CD4-positive, alpha-beta memory T cell (primary cell): ENCODE results near the gene WDR74. TPM values are rescaled to one million over a fixed set of nuclear protein-coding genes. Genes with fewer than 3 reads are reported as not detected.

ENCODE experiments used
- microRNA-seq: library from miRNA; unstranded; fragments of <30 nt; microRNA quantifications from one replicate; pipeline ENCODE4 v1.2.0, GENCODE V29; 2021; ENCODE audit warnings: borderline replicate concordance, borderline number of aligned reads, borderline microRNAs expressed, mixed read lengths
- polyA plus RNA-seq, 2 donors: library from polyadenylated mRNA; unstranded; fragments of 300-500 nt; fragmentation: Illumina TruSeq; gene quantifications; one replicate each; pipeline ENCODE4 v1.2.3, GENCODE V29; 2021
- total RNA-seq, 2 experiments: library from RNA; stranded (reverse); gene quantifications; one replicate each; pipeline ENCODE4 v1.2.3, GENCODE V29; 2021

The WDR74 gene
- total and polyA plus RNA-seq, 4 experiments from 2014 or later, result 33.9 to 82.2 (median 65.0) TPM

Small RNA genes lying within 50 kb of the gene (microRNA-seq; reads per million reads assigned to microRNA genes)
- gene MIR6514, result 0.96 reads per million
- gene MIR6748, result not detected

Other genes with a start within 250 kb of the WDR74 start
- gene TUT1, start 248.1 kb downstream of the WDR74 start, total RNA-seq, result 10 to 100 TPM; 37.7 to 38.1 TPM
- 10 to 100 TPM; 14.6 to 19.7 TPM for gene TUT1, start 248.1 kb downstream of the WDR74 start, polyA plus RNA-seq
- gene MTA2, start 237.7 kb downstream of the WDR74 start, total RNA-seq, result 100 to 1,000 TPM; 207 to 210 TPM
- gene MTA2, start 237.7 kb downstream of the WDR74 start, polyA plus RNA-seq, result 10 to 100 TPM; 16.6 to 36.4 TPM
- 100 to 1,000 TPM; 192 to 201 TPM for gene EML3, start 226.8 kb downstream of the WDR74 start, total RNA-seq
- 10 to 100 TPM; 18.2 to 24.8 TPM for gene EML3, start 226.8 kb downstream of the WDR74 start, polyA plus RNA-seq
- gene ROM1, start 226.3 kb downstream of the WDR74 start, total RNA-seq, result 1 to 10 TPM; 1.6 to 1.9 TPM
- gene ROM1, start 226.3 kb downstream of the WDR74 start, polyA plus RNA-seq, result under 1 TPM; 0.98 to 1.00 TPM
- gene B3GAT3, start 217.6 kb downstream of the WDR74 start, total RNA-seq, result 10 to 100 TPM; 66.3 to 74.3 TPM
- gene B3GAT3, start 217.6 kb downstream of the WDR74 start, polyA plus RNA-seq, result 10 to 100 TPM; 37.9 to 48.4 TPM
- gene GANAB, start 193.0 kb downstream of the WDR74 start, total RNA-seq, result 100 to 1,000 TPM; 260 to 262 TPM
- gene GANAB, start 193.0 kb downstream of the WDR74 start, polyA plus RNA-seq, result 100 to 1,000 TPM; 122 to 142 TPM
- gene INTS5, start 186.3 kb downstream of the WDR74 start, total RNA-seq, result 10 to 100 TPM; 32.2 to 34.3 TPM
- 10 to 100 TPM; 23.7 to 39.4 TPM for gene INTS5, start 186.3 kb downstream of the WDR74 start, polyA plus RNA-seq
- 10 to 100 TPM; 48.9 to 53.1 TPM for gene C11orf98, start 174.4 kb downstream of the WDR74 start, total RNA-seq
- gene C11orf98, start 174.4 kb downstream of the WDR74 start, polyA plus RNA-seq, result 10 to 100 TPM; 77.8 to 94.9 TPM
- 10 to 100 TPM; 31.4 to 32.3 TPM for gene CSKMT, start 174.3 kb downstream of the WDR74 start, total RNA-seq
- gene CSKMT, start 174.3 kb downstream of the WDR74 start, polyA plus RNA-seq, result 1 to 10 TPM; 3.0 to 3.8 TPM
- 1 to 10 TPM; 7.2 to 8.5 TPM for gene UQCC3, start 167.9 kb downstream of the WDR74 start, total RNA-seq
- 10 to 100 TPM; 10.7 to 12.1 TPM for gene UQCC3, start 167.9 kb downstream of the WDR74 start, polyA plus RNA-seq
- gene LBHD1, start 167.3 kb downstream of the WDR74 start, total RNA-seq, result 10 to 100 TPM; 26.7 to 28.6 TPM
- gene LBHD1, start 167.3 kb downstream of the WDR74 start, polyA plus RNA-seq, result 1 to 10 TPM; 2.4 to 2.7 TPM
- 100 to 1,000 TPM; 178 to 185 TPM for gene UBXN1, start 160.5 kb downstream of the WDR74 start, total RNA-seq
- gene UBXN1, start 160.5 kb downstream of the WDR74 start, polyA plus RNA-seq, result 100 to 1,000 TPM; 150 to 181 TPM
- under 1 TPM; 0.11 to 0.12 TPM for gene LRRN4CL, start 150.1 kb downstream of the WDR74 start, total RNA-seq
- not detected for gene LRRN4CL, start 150.1 kb downstream of the WDR74 start, polyA plus RNA-seq
- gene BSCL2, start 132.2 kb downstream of the WDR74 start, total RNA-seq, result 10 to 100 TPM; 34.5 to 36.6 TPM
- 10 to 100 TPM; 48.9 to 51.7 TPM for gene BSCL2, start 132.2 kb downstream of the WDR74 start, polyA plus RNA-seq
- not detected for gene GNG3, start 131.9 kb downstream of the WDR74 start, total RNA-seq
- gene GNG3, start 131.9 kb downstream of the WDR74 start, polyA plus RNA-seq, result not detected
- gene HNRNPUL2, start 112.1 kb downstream of the WDR74 start, total RNA-seq, result 10 to 100 TPM; 79.6 to 83.4 TPM
- gene HNRNPUL2, start 112.1 kb downstream of the WDR74 start, polyA plus RNA-seq, result 1 to 10 TPM in 1 of 2 donors, under 1 TPM in 1; 0.30 to 3.2 TPM
- gene TTC9C, start 111.1 kb downstream of the WDR74 start, total RNA-seq, result 10 to 100 TPM; 51.0 to 53.5 TPM
- 10 to 100 TPM; 10.2 to 25.8 TPM for gene TTC9C, start 111.1 kb downstream of the WDR74 start, polyA plus RNA-seq
- gene ZBTB3, start 85.4 kb downstream of the WDR74 start, total RNA-seq, result 10 to 100 TPM; 27.2 to 27.9 TPM
- 1 to 10 TPM; 6.0 to 8.6 TPM for gene ZBTB3, start 85.4 kb downstream of the WDR74 start, polyA plus RNA-seq
- gene POLR2G, start 78.0 kb downstream of the WDR74 start, total RNA-seq, result 10 to 100 TPM; 77.2 to 84.6 TPM
- 100 to 1,000 TPM; 207 to 300 TPM for gene POLR2G, start 78.0 kb downstream of the WDR74 start, polyA plus RNA-seq
- 10 to 100 TPM; 26.3 to 34.0 TPM for gene TAF6L, start 68.2 kb downstream of the WDR74 start, total RNA-seq
- 10 to 100 TPM in 1 of 2 donors, 1 to 10 TPM in 1; 5.7 to 10.5 TPM for gene TAF6L, start 68.2 kb downstream of the WDR74 start, polyA plus RNA-seq
- 10 to 100 TPM; 66.3 to 66.6 TPM for gene TMEM179B, start 52.2 kb downstream of the WDR74 start, total RNA-seq
- gene TMEM179B, start 52.2 kb downstream of the WDR74 start, polyA plus RNA-seq, result 100 to 1,000 TPM; 102 to 166 TPM
- gene TMEM223, start 47.6 kb downstream of the WDR74 start, total RNA-seq, result 10 to 100 TPM; 21.6 to 23.1 TPM
- gene TMEM223, start 47.6 kb downstream of the WDR74 start, polyA plus RNA-seq, result 10 to 100 TPM; 38.9 to 45.5 TPM
- 100 to 1,000 TPM; 195 to 196 TPM for gene NXF1, start 34.1 kb downstream of the WDR74 start, total RNA-seq
- 10 to 100 TPM; 75.2 to 83.2 TPM for gene NXF1, start 34.1 kb downstream of the WDR74 start, polyA plus RNA-seq
- 10 to 100 TPM; 66.0 to 67.9 TPM for gene STX5, start 7.5 kb downstream of the WDR74 start, total RNA-seq
- gene STX5, start 7.5 kb downstream of the WDR74 start, polyA plus RNA-seq, result 10 to 100 TPM; 30.4 to 31.8 TPM
- gene TEX54, start 6.7 kb downstream of the WDR74 start, total RNA-seq, result not detected
- 1 to 10 TPM; 1.3 to 1.9 TPM for gene TEX54, start 6.7 kb downstream of the WDR74 start, polyA plus RNA-seq
- gene SLC3A2, start 41.3 kb upstream of the WDR74 start, total RNA-seq, result 100 to 1,000 TPM; 205 to 215 TPM
- gene SLC3A2, start 41.3 kb upstream of the WDR74 start, polyA plus RNA-seq, result 100 to 1,000 TPM; 157 to 226 TPM
- gene CHRM1, start 81.8 kb upstream of the WDR74 start, total RNA-seq, result not detected
- not detected for gene CHRM1, start 81.8 kb upstream of the WDR74 start, polyA plus RNA-seq
- gene SLC22A6, start 145.4 kb upstream of the WDR74 start, total RNA-seq, result not detected
- not detected for gene SLC22A6, start 145.4 kb upstream of the WDR74 start, polyA plus RNA-seq
- not detected for gene SLC22A8, start 176.3 kb upstream of the WDR74 start, total RNA-seq
- not detected for gene SLC22A8, start 176.3 kb upstream of the WDR74 start, polyA plus RNA-seq